CD4-positive, alpha-beta T cell treated with Interferon gamma for 1 hour (primary cell): ENCODE data around the gene MAP2K5.

Experiments
- DNase-seq: peaks from one replicate; pipeline ENCODE4 v3.0.0-alpha.2; 2020

MAP2K5 gene

GRCh38 chr15:67678993-67679392, 136.5 kb downstream of the MAP2K5 start:
- DNase-seq = no peak

DNA sequence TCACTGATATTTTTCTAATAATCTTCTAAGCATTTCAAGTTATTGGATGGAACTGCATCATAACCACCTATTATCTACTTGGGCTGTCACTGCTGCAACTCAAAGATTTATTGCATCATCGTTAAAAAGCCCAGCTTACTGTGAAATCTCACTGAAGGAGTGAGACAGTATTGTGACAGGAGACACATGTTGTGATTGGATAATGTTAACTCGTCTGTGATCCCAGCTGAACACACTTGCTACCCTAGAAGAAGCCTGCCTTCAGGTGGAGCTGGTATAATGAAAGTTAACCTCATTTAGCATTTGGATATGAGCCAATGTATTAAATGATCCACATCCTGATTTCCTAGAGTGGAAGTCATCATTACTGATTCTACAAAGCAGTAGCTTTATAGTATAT, 138.1 kb downstream of the MAP2K5 start:
- no peak for DNase-seq

- no peak for DNase-seq
Observed at GRCh38 chr15:67685008-67685599, 142.6 kb downstream of the MAP2K5 start.

DNA sequence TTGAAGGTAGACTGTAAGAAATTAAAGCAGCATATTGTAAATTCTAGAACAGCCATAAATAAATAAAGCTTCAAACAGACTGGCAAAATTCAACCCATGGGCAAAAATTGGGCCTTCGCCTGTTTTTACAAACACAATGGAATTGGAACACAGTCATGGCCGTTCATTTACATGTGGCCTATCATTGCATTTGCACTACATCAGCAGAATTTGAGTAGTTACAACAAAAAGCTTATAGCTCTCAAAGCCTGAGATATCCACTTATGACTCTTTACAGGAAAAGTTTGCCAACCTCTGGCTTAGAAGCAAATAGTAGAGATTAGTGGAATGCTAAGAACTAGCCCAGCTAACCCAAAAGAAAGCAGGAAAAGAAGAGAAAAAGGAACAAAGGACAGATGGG, 143.2 kb downstream of the MAP2K5 start:
- DNase-seq = no peak

DNA sequence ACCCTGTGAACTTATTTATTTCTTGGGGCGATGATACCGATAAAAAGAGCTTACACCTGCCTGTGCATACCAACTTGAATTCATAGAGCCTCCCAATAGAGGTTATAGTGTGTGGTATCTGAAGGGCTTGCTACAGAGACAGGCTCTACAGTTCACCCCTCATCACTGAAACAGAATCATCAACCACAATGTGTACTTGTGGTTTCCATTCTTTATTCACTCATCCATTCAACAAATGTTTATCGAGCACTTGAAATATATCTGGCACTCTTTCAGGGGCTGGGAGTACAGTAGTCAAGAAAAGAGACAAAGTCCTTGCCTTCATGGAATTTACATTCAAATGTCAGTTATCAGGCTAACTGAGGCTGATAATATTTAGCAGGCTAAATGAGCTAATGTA, 148.4 kb downstream of the MAP2K5 start:
- DNase-seq = no peak

- DNase-seq = no peak
Observed at GRCh38 chr15:67691450-67691849, 148.9 kb downstream of the MAP2K5 start.

- no peak for DNase-seq
Observed at GRCh38 chr15:67692573-67692972, 150.1 kb downstream of the MAP2K5 start.

DNA sequence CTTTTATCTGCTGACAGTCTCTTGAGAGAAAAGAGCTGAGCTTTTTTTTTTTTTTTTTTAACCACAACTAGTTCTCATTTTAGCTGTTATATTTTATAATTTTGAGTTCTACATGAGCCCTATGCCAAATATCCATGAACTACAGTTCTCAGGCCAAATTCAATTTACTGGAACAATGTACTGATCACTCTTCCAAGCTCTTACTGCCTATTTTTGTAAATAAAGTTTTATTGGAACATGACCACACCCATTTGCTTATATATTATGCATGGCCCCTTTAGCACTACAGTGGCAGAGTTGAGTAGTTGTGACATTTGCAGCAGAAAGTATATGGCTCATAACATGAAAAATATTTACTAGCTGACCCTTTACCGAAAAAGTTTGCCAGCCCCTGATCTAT, 153.6 kb downstream of the MAP2K5 start:
- no peak for DNase-seq

GRCh38 chr15:67700023-67700422, 157.5 kb downstream of the MAP2K5 start:
- no peak for DNase-seq

DNA sequence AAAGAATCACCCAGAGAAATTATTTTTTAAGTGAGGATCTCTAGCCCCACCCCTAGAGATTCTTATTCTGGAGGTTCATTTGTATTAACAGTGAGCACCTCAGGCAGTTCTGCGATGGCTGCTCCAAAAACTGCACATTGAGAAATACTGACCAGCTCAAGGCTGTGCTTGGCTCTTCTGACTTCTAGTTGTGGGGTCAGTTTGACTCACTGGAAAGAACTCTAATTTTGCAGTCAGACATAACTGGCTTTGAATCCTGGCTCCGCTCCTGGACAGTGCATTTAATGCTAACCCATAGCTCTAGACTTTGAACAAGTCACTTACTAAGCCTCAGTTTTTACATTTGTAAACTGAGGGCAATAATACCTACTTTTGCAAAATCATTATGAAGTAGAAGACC, 159.2 kb downstream of the MAP2K5 start:
- no peak for DNase-seq

DNA sequence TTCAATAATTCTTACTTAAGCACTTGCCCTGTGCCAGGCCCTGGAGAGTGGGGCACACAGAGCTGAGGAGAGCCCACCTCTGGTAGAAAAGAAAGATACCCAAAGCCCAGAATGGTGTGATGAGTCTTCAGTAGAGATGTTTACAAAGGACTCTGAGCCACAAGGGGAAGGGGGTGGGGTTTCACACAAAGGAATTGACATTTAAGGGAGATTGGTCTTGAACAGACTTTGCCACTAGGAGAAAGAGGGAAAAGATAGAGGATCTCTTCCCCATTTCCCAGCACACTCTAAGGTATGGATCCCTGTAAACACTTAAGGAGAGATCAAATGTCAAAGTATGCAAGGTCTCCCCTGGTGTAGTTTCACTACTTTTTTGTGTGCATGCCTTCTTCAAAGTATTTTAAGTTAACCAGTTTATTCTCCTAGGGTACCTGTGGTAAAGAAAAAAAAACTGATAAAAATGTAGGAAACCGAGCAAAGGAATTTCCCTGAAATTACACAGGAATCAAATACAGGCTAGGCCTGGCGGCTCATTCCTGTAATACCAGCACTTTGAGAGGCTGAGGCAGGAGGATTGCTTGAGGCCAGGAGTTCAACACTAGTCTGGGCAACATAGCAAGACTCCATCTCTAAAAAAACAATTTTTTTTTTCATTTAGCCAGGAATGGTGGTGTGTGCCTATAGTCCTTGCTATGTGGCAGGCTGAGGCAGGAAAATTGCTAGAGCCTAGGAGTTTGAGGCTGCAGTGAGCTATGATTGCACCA, 165.2 kb downstream of the MAP2K5 start:
- DNase-seq = no peak

- DNase-seq = no peak
Observed at GRCh38 chr15:67708500-67708899, 166.0 kb downstream of the MAP2K5 start.

DNA sequence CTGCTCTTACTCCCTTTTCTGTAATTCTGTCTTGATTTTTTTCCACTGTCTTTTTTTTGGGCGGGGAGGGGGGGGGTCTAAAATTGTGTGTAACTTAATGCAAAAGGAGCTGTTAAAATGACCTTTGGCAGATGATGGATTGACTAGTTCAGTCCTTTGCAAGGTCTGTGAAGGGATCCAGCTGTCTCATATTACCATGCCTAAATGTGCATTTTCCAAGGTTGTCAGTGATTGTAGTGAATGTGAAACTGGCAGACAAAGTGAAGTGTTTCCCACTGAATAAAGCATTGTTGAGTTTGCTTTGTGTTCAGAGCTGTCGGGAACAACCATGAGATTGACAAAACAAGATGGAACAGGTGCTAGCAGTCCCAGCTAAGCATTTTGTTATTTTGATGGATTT, 172.7 kb downstream of the MAP2K5 start:
- DNase-seq = no peak

GRCh38 chr15:67716171-67716570, 173.7 kb downstream of the MAP2K5 start:
- no peak for DNase-seq

GRCh38 chr15:67717776-67718175, 175.3 kb downstream of the MAP2K5 start:
- no peak for DNase-seq

DNA sequence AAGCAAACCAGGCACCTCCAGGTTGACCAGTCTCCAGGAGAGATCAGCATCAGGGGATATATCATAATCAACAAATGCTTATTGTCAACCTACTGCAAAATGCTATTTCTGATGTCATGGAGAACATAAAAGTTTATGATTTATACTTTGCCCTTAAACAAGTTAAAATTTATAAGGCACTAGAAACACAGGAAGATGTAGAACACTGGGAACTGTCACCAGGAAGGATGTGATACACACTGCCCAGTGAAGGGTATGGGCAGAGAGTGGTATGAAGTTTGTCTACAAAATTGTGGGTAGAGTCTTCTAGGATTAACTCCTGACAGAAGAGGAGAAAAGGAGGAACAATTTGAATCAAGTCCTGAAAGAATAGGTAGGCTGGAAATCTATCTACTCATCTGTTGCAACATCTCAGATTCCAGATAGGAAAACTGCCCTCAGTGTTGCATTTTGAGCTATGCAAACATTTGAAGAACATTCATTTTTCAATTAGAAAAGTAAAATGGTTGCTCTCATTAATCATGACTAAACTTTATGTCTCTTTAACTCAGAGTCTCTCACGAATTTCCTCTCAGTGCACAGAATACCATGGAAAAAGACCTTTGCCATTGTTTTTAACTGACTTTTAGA, 176.9 kb downstream of the MAP2K5 start:
- DNase-seq = no peak

- DNase-seq = no peak
Observed at GRCh38 chr15:67720556-67721175, 178.2 kb downstream of the MAP2K5 start.

DNA sequence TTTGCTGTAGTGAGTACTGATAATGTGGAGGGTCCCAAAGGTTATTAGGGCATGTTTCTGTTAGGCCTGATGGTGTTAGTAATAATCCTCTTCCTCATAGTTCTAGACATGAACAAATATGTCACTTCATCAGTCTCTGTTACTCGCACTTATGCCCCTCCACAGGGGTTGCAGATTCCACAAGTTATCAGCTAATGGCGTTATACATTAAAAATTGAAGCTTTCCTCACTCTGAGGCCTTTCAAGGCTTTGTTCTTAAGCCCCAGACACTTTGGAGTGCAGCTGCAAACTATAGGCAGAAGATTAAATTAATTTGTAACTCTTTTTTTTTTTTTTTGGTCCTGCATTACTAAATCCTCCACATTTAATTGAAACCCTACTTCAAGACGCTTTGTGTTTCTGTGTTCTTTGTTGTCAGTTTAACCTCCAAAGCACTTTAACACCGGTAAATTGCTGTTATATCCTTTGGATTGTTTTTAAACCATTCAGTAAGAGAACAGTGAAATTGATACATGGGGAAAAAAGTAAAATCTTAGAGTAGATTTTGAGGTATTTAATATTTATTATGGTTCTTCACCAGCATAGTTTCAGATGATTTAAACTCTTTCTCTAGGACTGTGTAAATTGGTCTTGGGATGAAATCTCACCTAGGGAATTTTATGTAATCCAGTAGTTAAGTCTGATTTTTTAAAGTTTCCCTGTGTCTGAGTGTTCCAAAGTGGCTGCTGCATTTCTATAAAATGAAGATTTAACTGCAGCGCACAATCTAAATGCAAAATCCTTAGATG, 179.7 kb downstream of the MAP2K5 start:
- no peak for DNase-seq

DNA sequence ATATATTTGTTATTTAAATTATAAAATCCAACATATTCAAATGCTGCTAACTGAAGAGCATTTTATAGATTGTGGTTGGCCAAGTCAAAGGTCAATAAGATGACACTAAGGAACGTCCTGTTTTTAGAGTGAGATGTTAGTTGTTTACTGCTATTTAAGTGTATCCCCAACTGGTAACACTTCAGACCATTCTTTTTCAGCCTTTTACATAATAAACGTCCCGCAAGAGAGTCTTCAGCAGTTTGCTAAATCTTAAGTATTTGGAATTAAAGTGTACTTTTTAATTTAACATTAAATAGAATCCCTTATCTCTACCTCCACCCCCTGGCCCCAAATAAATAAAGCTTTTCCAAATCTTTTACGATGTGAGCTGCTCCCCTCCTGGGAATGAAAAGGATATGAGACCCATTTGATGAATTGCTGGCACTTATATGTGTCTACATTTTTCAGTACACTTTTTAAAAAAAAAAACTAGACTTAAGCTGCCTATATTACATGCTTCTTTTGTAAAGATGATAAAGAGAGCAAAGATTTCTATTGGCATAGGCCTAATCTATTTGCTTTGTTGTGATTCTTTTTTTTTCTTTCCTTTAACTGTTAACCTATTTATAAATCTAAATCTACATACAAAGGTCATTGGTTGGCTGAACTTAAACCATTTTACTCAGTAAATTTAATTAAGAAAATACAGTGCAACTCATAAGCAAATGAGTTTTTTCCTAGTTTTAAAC, 181.0 kb downstream of the MAP2K5 start:
- DNase-seq = no peak

DNA sequence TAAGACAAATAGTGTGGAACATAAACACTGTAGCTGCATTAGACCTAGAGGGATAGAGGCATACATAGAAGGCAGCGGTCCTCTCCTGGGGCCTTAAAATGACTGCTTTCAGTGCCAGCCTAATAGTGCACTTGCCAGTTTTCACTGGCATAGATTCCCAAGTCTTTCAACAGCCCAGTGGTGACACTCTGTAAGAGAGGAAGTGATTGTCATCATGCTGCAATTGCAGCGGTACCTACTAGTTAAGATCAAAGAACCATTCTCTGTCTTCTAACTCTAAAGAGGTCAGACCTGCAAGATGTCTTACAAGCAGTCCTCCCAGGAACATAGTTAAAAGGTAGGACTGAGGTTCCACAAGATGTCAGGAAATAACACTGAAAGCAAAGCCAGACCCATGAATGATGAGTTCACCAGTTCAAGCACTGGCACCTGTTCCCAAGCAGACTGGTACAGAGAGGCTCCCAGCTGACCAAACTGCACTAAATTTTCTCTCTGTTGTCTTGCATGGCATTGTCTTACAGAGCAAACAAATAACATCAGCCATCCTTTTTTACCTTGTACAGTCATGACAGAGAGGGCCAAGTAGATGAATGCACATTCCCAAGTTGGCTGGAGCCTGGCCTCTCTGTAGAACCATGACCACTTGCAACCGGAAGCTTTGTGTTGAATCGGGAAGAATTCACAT, 182.3 kb downstream of the MAP2K5 start:
- no peak for DNase-seq

DNA sequence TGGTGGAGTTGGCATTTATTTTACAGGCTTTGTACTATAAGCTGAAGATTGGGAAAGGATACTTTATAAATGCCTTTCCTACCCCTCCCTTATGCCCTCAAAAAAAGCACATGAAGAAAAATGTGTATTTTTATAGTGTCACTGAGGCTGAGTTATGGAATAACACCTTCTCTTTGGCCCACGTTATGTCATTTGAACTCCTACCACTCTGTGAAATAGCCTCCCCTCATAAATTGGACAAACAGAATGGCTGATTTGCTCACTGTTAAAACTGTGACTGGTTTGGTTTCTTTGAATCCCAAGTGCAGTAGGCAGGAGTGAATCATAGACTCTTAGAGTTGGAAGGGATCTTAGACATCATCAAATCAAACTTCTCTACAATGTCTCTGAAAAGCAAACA, 187.6 kb downstream of the MAP2K5 start:
- DNase-seq = no peak
